Fibroblast of lung (primary cell): ENCODE measurements around the gene WSB1. TPM values are rescaled to one million over a fixed set of nuclear protein-coding genes. Genes with fewer than 3 reads are reported as not detected.
"Not testable (repeated sequence)": the region's sequence is repeated elsewhere in the genome, so short reads cannot be mapped to it uniquely, and the experiment has no call there.

Experiments
- DNase-seq, 2 donors: peaks; one replicate each; pipeline versions ENCODE4 v3.0.0 to v3.0.0-alpha.2; 2010; ENCODE audit warnings: low read depth in 2 of 2
- H2AFZ ChIP-seq: 2 replicates; pipeline ENCODE4 v1.5.1; 2012; ENCODE audit warnings: low read length, control low read depth, inconsistent platforms
- H3K27ac ChIP-seq: 2 replicates; pipeline ENCODE4 v1.5.1; 2011; ENCODE audit warnings: low read length, control low read depth; ENCODE audit not compliant: insufficient read depth
- H3K27me3 ChIP-seq: 2 replicates; pipeline ENCODE4 v1.5.1; 2011; ENCODE audit warnings: mild to moderate bottlenecking, low read length; ENCODE audit not compliant: control insufficient read depth, insufficient read depth
- H3K36me3 ChIP-seq: 2 replicates; pipeline ENCODE4 v1.5.1; 2011; ENCODE audit warnings: low read length; ENCODE audit not compliant: control insufficient read depth, insufficient read depth
- H3K4me1 ChIP-seq: 2 replicates; pipeline ENCODE4 v1.5.1; 2011; ENCODE audit warnings: low read length; ENCODE audit not compliant: control insufficient read depth, insufficient read depth; ENCODE audit errors: extremely low read depth
- H3K4me2 ChIP-seq: 2 replicates; pipeline ENCODE4 v1.5.1; 2011; ENCODE audit warnings: low read length, control low read depth; ENCODE audit not compliant: insufficient read depth; ENCODE audit errors: extremely low read depth
- H3K4me3 ChIP-seq, 4 experiments: fragments of 200-600 bp in 1 of 4; sonication (generic) in 1 of 4; replicated peaks in 1 of 4; 2 replicates each; pipeline ENCODE4 v1.5.1; 2011 to 2016; ENCODE audit warnings: low read length in 4 of 4, low read depth in 3 of 4, mild to moderate bottlenecking in 3 of 4, control low read depth in 2 of 4, inconsistent platforms in 1 of 4, mixed read lengths in 1 of 4; ENCODE audit not compliant: insufficient read depth in 1 of 4; ENCODE audit errors: control extremely low read depth in 1 of 4
- H3K79me2 ChIP-seq: 2 replicates; pipeline ENCODE4 v1.5.1; 2012; ENCODE audit warnings: mild to moderate bottlenecking, low read length, inconsistent platforms; ENCODE audit not compliant: control insufficient read depth, insufficient read depth
- H3K9ac ChIP-seq: 2 replicates; pipeline ENCODE4 v1.5.1; 2011; ENCODE audit warnings: mild to moderate bottlenecking, low read length, control low read depth; ENCODE audit not compliant: insufficient read depth
- H3K9me3 ChIP-seq: 2 replicates; pipeline ENCODE4 v1.5.1; 2012; ENCODE audit warnings: low read depth, low read length; ENCODE audit not compliant: control insufficient read depth, insufficient read depth
- H4K20me1 ChIP-seq: 2 replicates; pipeline ENCODE4 v1.5.1; 2011; ENCODE audit warnings: low read length; ENCODE audit not compliant: control insufficient read depth, insufficient read depth; ENCODE audit errors: extremely low read depth
- CTCF ChIP-seq, 2 donors: IDR thresholded peaks in 1 of 2; conservative IDR thresholded peaks in 1 of 2; 1 replicate in 1 of 2; 2 replicates in 1 of 2; pipeline ENCODE4 v1.5.1; 2011 to 2012; ENCODE audit warnings: low read length in 2 of 2, control low read depth in 1 of 2, inconsistent platforms in 1 of 2, low read depth in 1 of 2, mild to moderate bottlenecking in 1 of 2
- EZH2 ChIP-seq: IDR thresholded peaks from 2 replicates; pipeline ENCODE4 v1.5.1; 2012; ENCODE audit warnings: low read length, control low read depth, mild to moderate bottlenecking; ENCODE audit errors: missing control alignments
- polyA plus RNA-seq, 2 donors: library from polyadenylated mRNA; depleted of rRNA in 1 of 2; stranded (reverse) in 1 of 2; unstranded in 1 of 2; fragments of >200 nt; gene quantifications; 2 replicates each; pipeline ENCODE4 v1.2.1, GENCODE V29; 2011 to 2012; ENCODE audit warnings: missing spikeins in 1 of 2
- total RNA-seq: library from RNA; depleted of rRNA; stranded (reverse); fragments of >200 nt; gene quantifications from 2 replicates; pipeline ENCODE4 v1.2.1, GENCODE V29; 2014

The WSB1 gene
- total and polyA plus RNA-seq, 2 donors (not counting 1 experiment from before 2014, with no cell fraction given): 96.3 to 139 TPM

- Histone ChIP-seq H3K27me3 (no peaks in the 10 kb centered on the region), H2AFZ (no peak overlapping the region), H3K4me2 (no peak overlapping the region), H3K4me3 (no peak overlapping the region), H3K9me3 (no peaks in the 10 kb centered on the region), H4K20me1 (no peaks in the 10 kb centered on the region), H3K9ac (no peak overlapping the region), H3K27ac (no peak overlapping the region), H3K36me3 (no peaks in the 10 kb centered on the region), H3K4me1 (no peaks in the 10 kb centered on the region), H3K79me2 (no peaks in the 10 kb centered on the region)
- DNase-seq: no peak
- TF ChIP-seq CTCF (conservative IDR thresholded peaks at IDR 0.05 in 1 of 2, IDR thresholded peaks at IDR 0.05 in 1 of 2; ENCODE audit: low read depth in 1 of 2, low read length in 2 of 2) (no peak), EZH2 (no peak)
Observed at GRCh38 chr17:27269201-27269600, 24.7 kb upstream of the WSB1 start.

- TF ChIP-seq CTCF (conservative IDR thresholded peaks at IDR 0.05 in 1 of 2, IDR thresholded peaks at IDR 0.05 in 1 of 2; ENCODE audit: low read depth in 1 of 2, low read length in 2 of 2): no peak
- no peak for TF ChIP-seq EZH2
- H3K4me3 ChIP-seq: no peak overlapping the region
- H3K4me1 ChIP-seq: no peaks in the 10 kb centered on the region
- no peak overlapping the region for H3K27ac ChIP-seq
- H3K79me2 ChIP-seq: no peaks in the 10 kb centered on the region
- no peak overlapping the region for H3K9ac ChIP-seq
- no peak overlapping the region for H3K4me2 ChIP-seq
- no peaks in the 10 kb centered on the region for H4K20me1 ChIP-seq
- no peaks in the 10 kb centered on the region for H3K27me3 ChIP-seq
- no peaks in the 10 kb centered on the region for H3K9me3 ChIP-seq
- no peak for DNase-seq
- no peaks in the 10 kb centered on the region for H3K36me3 ChIP-seq
- H2AFZ ChIP-seq: no peak overlapping the region
Observed at GRCh38 chr17:27269974-27270373, 23.9 kb upstream of the WSB1 start.

- TF ChIP-seq EZH2: no peak
- no peak for TF ChIP-seq CTCF (conservative IDR thresholded peaks at IDR 0.05 in 1 of 2, IDR thresholded peaks at IDR 0.05 in 1 of 2; ENCODE audit: low read depth in 1 of 2, low read length in 2 of 2)
- H3K9ac ChIP-seq: no peak overlapping the region
- H3K27ac ChIP-seq: no peak overlapping the region
- H3K36me3 ChIP-seq: no peaks in the 10 kb centered on the region
- H3K4me2 ChIP-seq: no peak overlapping the region
- peak overlapping the region in 1 of 4 experiments; percentile 11 for H3K4me3 ChIP-seq
- H3K27me3 ChIP-seq: peaks cover 6% of the 10 kb centered on the region
- peak in 1 of 2 donors; percentile 97 for DNase-seq
- H3K4me1 ChIP-seq: no peaks in the 10 kb centered on the region
- H2AFZ ChIP-seq: no peak overlapping the region
- H4K20me1 ChIP-seq: no peaks in the 10 kb centered on the region
- H3K79me2 ChIP-seq: no peaks in the 10 kb centered on the region
- H3K9me3 ChIP-seq: no peaks in the 10 kb centered on the region
Observed at GRCh38 chr17:27276653-27277156, 17.2 kb upstream of the WSB1 start.

- not testable (repeated sequence) for H4K20me1 ChIP-seq, H3K4me1 ChIP-seq, H3K4me3 ChIP-seq, DNase-seq, H3K36me3 ChIP-seq, H3K27me3 ChIP-seq, H3K9me3 ChIP-seq, H3K79me2 ChIP-seq, H2AFZ ChIP-seq, H3K9ac ChIP-seq, H3K27ac ChIP-seq, H3K4me2 ChIP-seq
Observed at GRCh38 chr17:27279132-27279531, 14.8 kb upstream of the WSB1 start.
